Body of pancreas (tissue), 4 donors: ENCODE measurements around the gene FIBIN.

Experiments used
- CTCF ChIP-seq, 7 experiments: fragments of 450-650 bp in 4 of 7; fragments of 200-600 bp in 3 of 7; sonication (generic) in 3 of 7; IDR thresholded peaks; one replicate each; pipeline ENCODE4 v1.5.1; 2016 to 2019; ENCODE audit warnings: antibody characterized with exemption in 7 of 7
- POLR2A ChIP-seq, 3 donors: fragments of 450-650 bp; IDR thresholded peaks; one replicate each; pipeline ENCODE4 v1.6.1; 2016; ENCODE audit warnings: antibody characterized with exemption in 3 of 3, mild to moderate bottlenecking in 2 of 3

- no peak for TF ChIP-seq POLR2A (IDR thresholded peaks at IDR 0.05)
- TF ChIP-seq CTCF (IDR thresholded peaks at IDR 0.05), result no peak
These were observed 25.1 kb downstream of the FIBIN start for GRCh38 chr11:27018902-27019529.
